GM12878 (cell line): ENCODE measurements around the gene DND1. TPM values are rescaled to one million over a fixed set of nuclear protein-coding genes. Genes with fewer than 3 reads are reported as not detected.

Experiments used
- ATAC-seq: fragments of 200-7000 bp; cut with Tn5 transposase; 3 replicates; pipeline ENCODE4 v1.9.1; 2020; ENCODE audit warnings: mild to moderate bottlenecking, moderate library complexity
- BruUV-seq: library from RNA; stranded (reverse); fragments of 400-500 nt; replicated peaks from 2 replicates; lab custom pipeline; 2021; lab: Mats Ljungman, UMichigan
- CTCF ChIA-PET: fragments of 300-600 bp; sonication (Branson Sonifier 250); formaldehyde crosslinking; extraction: SDS; loops from one replicate; lab custom pipeline; 2021; ENCODE audit warnings: inconsistent platforms; lab: Yijun Ruan, JAX
- POLR2A ChIA-PET: fragments of 350-600 bp; formaldehyde crosslinking; extraction: SDS; loops from one replicate; lab custom pipeline; 2021; ENCODE audit warnings: inconsistent platforms; lab: Charles Lee
- RAD21 ChIA-PET: fragments of 300-600 bp; sonication (Branson Sonifier 250); formaldehyde crosslinking; loops from one replicate; lab custom pipeline; 2023; ENCODE audit warnings: antibody characterized with exemption; ENCODE audit not compliant: unreplicated experiment; lab: Charles Lee
- SMC1A ChIA-PET: fragments of 300-600 bp; sonication (Branson Sonifier 250); formaldehyde crosslinking; loops from one replicate; lab custom pipeline; 2023; ENCODE audit not compliant: unreplicated experiment, uncharacterized antibody; lab: Charles Lee
- DNase-seq: peaks from one replicate; pipeline ENCODE4 v3.0.0-alpha.2; 2011; ENCODE audit warnings: low read depth, low spot score
- FAIRE-seq: peaks from 3 replicates; lab custom pipeline; 2011; peaks lifted over from hg19 to GRCh38; lab: Jason Lieb, UNC
- H2AFZ ChIP-seq: 2 replicates; pipeline ENCODE4 v1.6.0; 2011; ENCODE audit warnings: low read depth, low read length, control low read depth; ENCODE audit not compliant: control insufficient read depth
- H3K27ac ChIP-seq: 2 replicates; pipeline ENCODE4 v1.5.1; 2011; ENCODE audit warnings: control low read depth; ENCODE audit not compliant: control insufficient read depth, insufficient read depth
- H3K27me3 ChIP-seq, 2 experiments: replicated peaks in 1 of 2; 2 replicates each; pipeline versions ENCODE4 v1.6.0 to v1.6.1; 2011; ENCODE audit warnings: low read length in 1 of 2; ENCODE audit not compliant: control insufficient read depth in 2 of 2, insufficient read depth in 2 of 2
- H3K36me3 ChIP-seq, 2 experiments: 2 replicates each; pipeline ENCODE4 v1.5.1; 2011; ENCODE audit warnings: low read length in 1 of 2; ENCODE audit not compliant: control insufficient read depth in 2 of 2, insufficient read depth in 2 of 2
- H3K4me1 ChIP-seq: 2 replicates; pipeline ENCODE4 v1.6.1; 2011; ENCODE audit warnings: mild to moderate bottlenecking, low read length, moderate library complexity, mixed read lengths; ENCODE audit not compliant: control insufficient read depth, insufficient read depth
- H3K4me2 ChIP-seq: 2 replicates; pipeline ENCODE4 v1.6.0; 2011; ENCODE audit warnings: control low read depth; ENCODE audit not compliant: control insufficient read depth, insufficient read depth
- H3K4me3 ChIP-seq: fragments of 200-600 bp; sonication (generic); 2 replicates; pipeline ENCODE4 v1.5.1; 2016
- H3K79me2 ChIP-seq: 2 replicates; pipeline ENCODE4 v1.6.0; 2011; ENCODE audit warnings: low read length; ENCODE audit not compliant: control insufficient read depth, insufficient read depth
- H3K9ac ChIP-seq: 2 replicates; pipeline ENCODE4 v1.8.0; 2011; ENCODE audit warnings: low read length, control low read depth, mixed read lengths; ENCODE audit not compliant: control insufficient read depth, insufficient read depth
- H3K9me3 ChIP-seq: replicated peaks from 3 replicates; pipeline ENCODE4 v1.5.1; 2011; ENCODE audit warnings: mild to moderate bottlenecking, low read length; ENCODE audit not compliant: control insufficient read depth, insufficient read depth
- H4K20me1 ChIP-seq: 2 replicates; pipeline ENCODE4 v1.6.0; 2011; ENCODE audit not compliant: control insufficient read depth, insufficient read depth
- POLR2A ChIP-seq: IDR thresholded peaks from 2 replicates; pipeline ENCODE4 v1.6.1; 2011; ENCODE audit warnings: low read depth, mild to moderate bottlenecking, low read length
- ZNF687 ChIP-seq: fragments of 450-650 bp; IDR thresholded peaks from 2 replicates; pipeline ENCODE4 v1.6.1; 2017; ENCODE audit warnings: mild to moderate bottlenecking, moderate library complexity
- WGBS: methylation state at CpG from one replicate; pipeline ENCODE4 v1.1.6; 2016; ENCODE audit warnings: low lambda C conversion rate; ENCODE audit not compliant: insufficient replicate concordance, insufficient coverage; ENCODE audit errors: missing lambda C conversion rate; 5-methylcytosine and 5-hydroxymethylcytosine counted together
- in situ Hi-C: fragments of 300-500 bp; cut with MboI; formaldehyde crosslinking; loops from 9 replicates; pipeline ENCODE4 v1.14.3; 2018; ENCODE audit warnings: mixed read lengths
- intact Hi-C: fragments of 100-400 bp; cut with micrococcal nuclease; formaldehyde crosslinking; loops from one replicate; pipeline ENCODE4 v1.14.2; 2022; ENCODE audit not compliant: unreplicated experiment
- polyA plus RNA-seq, 11 experiments: library from polyadenylated mRNA; depleted of rRNA in 4 of 11; unstranded in 6 of 11; stranded (reverse) in 5 of 11; fragments of >200 nt; fragmentation: Nextera tagmentation in 4 of 11; fragmentation: Illumina TruSeq in 1 of 11; extraction: Ambion mirVana in 4 of 11; extraction: Trizol in 1 of 11; gene quantifications; 1 replicate in 1 of 11; 2 replicates in 10 of 11; pipeline versions ENCODE4 v1.2.1 to v1.2.3, GENCODE V29; 2011 to 2016; ENCODE audit warnings: inconsistent platforms in 2 of 11, missing spikeins in 2 of 11, low read depth in 1 of 11
- total RNA-seq, 4 experiments: library from RNA; depleted of rRNA in 3 of 4; stranded (reverse); fragments of >200 nt in 3 of 4; fragmentation: Illumina TruSeq in 1 of 4; extraction: Trizol in 1 of 4; gene quantifications; 2 replicates each; pipeline versions ENCODE4 v1.2.1 to v1.2.3, GENCODE V29; 2013 to 2021

The DND1 gene
- total and polyA plus RNA-seq, 10 of the 15 experiments (the other 5 are each of a cell fraction or from before 2014, with no cell fraction given): 0.15 to 2.9 (median 0.73) TPM; not detected in 2

- TF ChIP-seq POLR2A: peak; percentile 18; the same call in 1 of the 2 replicates
- TF ChIP-seq ZNF687: no peak
- no peak overlapping the region for H2AFZ ChIP-seq
- intact Hi-C loops: no loop called here
- WGBS: 98% methylated on average over 60 of the region's 70 CpGs
- ATAC-seq (no peak), DNase-seq (no peak), FAIRE-seq (no peak)
- H3K4me3 ChIP-seq: no peak overlapping the region
- no TSS peak for BruUV-seq
- ChIA-PET CTCF (interaction anchor here (0.7 to 1.0 kb wide), 2 partner anchors 18 to 314 kb away, joined by 3 read pairs; partner anchors contain the start of genes HARS1 and HARS2), SMC1A (no interaction called here), POLR2A (no interaction called here), RAD21 (no interaction called here)
- no peak overlapping the region for H3K9ac ChIP-seq
- H4K20me1 ChIP-seq: no peaks in the 10 kb centered on the region; the same call in 1 of the 2 replicates
- in situ Hi-C loops: no loop called here
- no peaks in the 10 kb centered on the region for H3K27me3 ChIP-seq
- no peaks in the 10 kb centered on the region for H3K9me3 ChIP-seq
- H3K27ac ChIP-seq: no peak overlapping the region
- no peak overlapping the region for H3K4me2 ChIP-seq
- peaks cover 35 to 40% of the 10 kb centered on the region in 2 experiments for H3K36me3 ChIP-seq
- H3K79me2 ChIP-seq: no peaks in the 10 kb centered on the region; the same call in 1 of the 2 replicates
- no peaks in the 10 kb centered on the region for H3K4me1 ChIP-seq
Observed at GRCh38 chr5:140672455-140673186, 755 bp downstream of the DND1 start.
